ENCODE measurements around the gene GKN2. TPM values are rescaled to one million over a fixed set of nuclear protein-coding genes. Genes with fewer than 3 reads are reported as not detected.

Gene GKN2
- total RNA-seq, 1 donor from 2014 or later, result not detected

DNA sequence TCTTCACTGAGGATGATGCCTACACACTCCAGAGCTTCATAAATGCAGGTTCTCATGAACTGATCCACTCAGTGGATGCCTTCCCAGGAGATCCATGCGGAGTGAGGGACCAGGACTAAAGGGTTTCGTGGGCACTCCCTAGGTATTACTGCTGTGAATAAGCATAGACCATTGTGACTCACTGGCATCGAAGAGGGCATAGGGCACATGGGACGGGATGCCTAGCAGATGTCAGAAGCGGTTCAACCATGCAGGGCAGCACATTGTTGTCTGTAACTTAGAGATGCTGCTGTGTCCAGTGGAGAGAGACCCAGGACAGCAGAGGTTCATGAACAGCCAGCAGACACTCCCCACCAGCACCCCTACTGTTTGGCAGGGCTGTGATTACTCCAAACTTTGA lies 17.2 kb downstream of the GKN2 start:
- no peak overlapping the region for H3K4me3 Mint-ChIP-seq (ENCODE audit: unreplicated experiment)
- H3K27ac Mint-ChIP-seq (ENCODE audit: unreplicated experiment), result no peak overlapping the region
- no peaks in the 10 kb centered on the region for H3K36me3 Mint-ChIP-seq (ENCODE audit: unreplicated experiment)
- no peaks in the 10 kb centered on the region for H3K4me1 Mint-ChIP-seq (ENCODE audit: low read depth, unreplicated experiment)
- no peaks in the 10 kb centered on the region for H3K9me3 Mint-ChIP-seq (ENCODE audit: unreplicated experiment)
- DNase-seq, result no peak
- peaks cover 3% of the 10 kb centered on the region for H3K27me3 Mint-ChIP-seq (ENCODE audit: unreplicated experiment)
- TF ChIP-seq, protein P1, sequence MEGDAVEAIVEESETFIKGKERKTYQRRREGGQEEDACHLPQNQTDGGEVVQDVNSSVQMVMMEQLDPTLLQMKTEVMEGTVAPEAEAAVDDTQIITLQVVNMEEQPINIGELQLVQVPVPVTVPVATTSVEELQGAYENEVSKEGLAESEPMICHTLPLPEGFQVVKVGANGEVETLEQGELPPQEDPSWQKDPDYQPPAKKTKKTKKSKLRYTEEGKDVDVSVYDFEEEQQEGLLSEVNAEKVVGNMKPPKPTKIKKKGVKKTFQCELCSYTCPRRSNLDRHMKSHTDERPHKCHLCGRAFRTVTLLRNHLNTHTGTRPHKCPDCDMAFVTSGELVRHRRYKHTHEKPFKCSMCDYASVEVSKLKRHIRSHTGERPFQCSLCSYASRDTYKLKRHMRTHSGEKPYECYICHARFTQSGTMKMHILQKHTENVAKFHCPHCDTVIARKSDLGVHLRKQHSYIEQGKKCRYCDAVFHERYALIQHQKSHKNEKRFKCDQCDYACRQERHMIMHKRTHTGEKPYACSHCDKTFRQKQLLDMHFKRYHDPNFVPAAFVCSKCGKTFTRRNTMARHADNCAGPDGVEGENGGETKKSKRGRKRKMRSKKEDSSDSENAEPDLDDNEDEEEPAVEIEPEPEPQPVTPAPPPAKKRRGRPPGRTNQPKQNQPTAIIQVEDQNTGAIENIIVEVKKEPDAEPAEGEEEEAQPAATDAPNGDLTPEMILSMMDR (IDR thresholded peaks at IDR 0.05; ENCODE audit: partially characterized antibody, unreplicated experiment), result no peak

DNA sequence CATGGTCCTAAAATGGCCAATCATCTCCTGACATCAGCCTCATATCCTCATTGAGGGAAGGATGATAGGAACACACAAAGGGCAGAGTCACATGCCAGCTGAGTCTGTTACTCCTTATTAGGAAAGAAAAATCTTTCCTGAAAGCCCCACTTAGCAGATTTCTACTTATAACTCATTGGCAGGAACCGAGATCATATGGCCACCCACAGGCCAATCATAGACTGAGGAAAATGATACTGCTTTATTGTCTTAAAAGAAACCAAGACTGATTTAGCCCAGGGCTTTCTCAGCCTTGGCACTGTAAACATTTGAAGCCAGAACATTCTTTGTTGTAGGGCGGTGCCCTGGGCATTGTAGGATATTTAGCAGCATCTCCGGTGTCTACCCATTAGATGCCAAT lies 18.7 kb downstream of the GKN2 start:
- TF ChIP-seq, protein P1 (IDR thresholded peaks at IDR 0.05; ENCODE audit: partially characterized antibody, unreplicated experiment), result no peak
- H3K4me1 Mint-ChIP-seq (ENCODE audit: low read depth, unreplicated experiment), result no peaks in the 10 kb centered on the region
- H3K9me3 Mint-ChIP-seq (ENCODE audit: unreplicated experiment), result no peaks in the 10 kb centered on the region
- no peaks in the 10 kb centered on the region for H3K36me3 Mint-ChIP-seq (ENCODE audit: unreplicated experiment)
- H3K4me3 Mint-ChIP-seq (ENCODE audit: unreplicated experiment), result no peak overlapping the region
- peaks cover 3% of the 10 kb centered on the region for H3K27me3 Mint-ChIP-seq (ENCODE audit: unreplicated experiment)
- H3K27ac Mint-ChIP-seq (ENCODE audit: unreplicated experiment), result no peak overlapping the region
- no peak for DNase-seq

DNA sequence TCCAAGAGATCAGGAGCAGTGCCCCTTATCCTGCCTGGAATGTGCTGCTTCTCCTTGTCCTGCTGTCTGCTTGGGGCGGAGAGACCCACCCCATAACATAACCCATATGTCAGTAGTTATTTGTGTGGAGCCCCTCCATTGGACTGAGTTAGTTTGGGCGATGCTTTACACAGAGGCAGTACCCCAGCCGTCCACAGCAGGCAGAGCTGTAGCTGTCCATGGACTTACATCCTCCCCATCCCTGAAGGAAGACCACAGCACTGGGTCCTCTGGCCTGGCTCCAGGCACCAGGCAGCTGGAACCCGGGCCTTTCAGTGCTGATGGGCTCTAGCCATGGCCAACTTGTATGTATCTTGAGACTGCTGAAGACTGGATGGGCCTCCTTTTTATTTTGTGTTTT lies 20.3 kb downstream of the GKN2 start:
- Mint-ChIP-seq H3K4me3 (ENCODE audit: unreplicated experiment) (no peak overlapping the region), H3K27me3 (ENCODE audit: unreplicated experiment) (peaks cover 3% of the 10 kb centered on the region), H3K4me1 (ENCODE audit: low read depth, unreplicated experiment) (no peaks in the 10 kb centered on the region), H3K27ac (ENCODE audit: unreplicated experiment) (no peak overlapping the region), H3K36me3 (ENCODE audit: unreplicated experiment) (no peaks in the 10 kb centered on the region), H3K9me3 (ENCODE audit: unreplicated experiment) (no peaks in the 10 kb centered on the region)
- no peak for DNase-seq
- TF ChIP-seq, protein P1 (IDR thresholded peaks at IDR 0.05; ENCODE audit: partially characterized antibody, unreplicated experiment), result no peak

DNA sequence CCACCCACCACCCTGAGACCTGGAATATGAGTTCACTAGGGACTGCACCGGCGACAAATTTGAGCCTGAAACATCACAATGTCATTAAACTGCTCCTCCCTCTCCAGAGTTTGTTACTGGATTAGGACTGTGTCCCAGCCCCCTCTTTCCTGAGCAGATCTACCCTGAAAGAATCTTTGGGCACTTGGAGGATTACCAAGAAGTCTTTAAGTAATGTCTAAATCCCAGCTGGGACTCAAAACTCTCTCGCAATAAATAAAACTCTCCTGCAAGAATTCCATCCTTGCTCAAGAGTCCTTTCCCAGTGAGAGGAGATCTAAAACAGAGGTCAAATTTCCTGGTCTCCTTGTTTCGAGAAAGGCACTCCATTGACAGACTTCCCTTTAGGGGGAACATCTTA lies 20.9 kb downstream of the GKN2 start:
- TF ChIP-seq, protein P1 (IDR thresholded peaks at IDR 0.05; ENCODE audit: partially characterized antibody, unreplicated experiment), result no peak

DNA sequence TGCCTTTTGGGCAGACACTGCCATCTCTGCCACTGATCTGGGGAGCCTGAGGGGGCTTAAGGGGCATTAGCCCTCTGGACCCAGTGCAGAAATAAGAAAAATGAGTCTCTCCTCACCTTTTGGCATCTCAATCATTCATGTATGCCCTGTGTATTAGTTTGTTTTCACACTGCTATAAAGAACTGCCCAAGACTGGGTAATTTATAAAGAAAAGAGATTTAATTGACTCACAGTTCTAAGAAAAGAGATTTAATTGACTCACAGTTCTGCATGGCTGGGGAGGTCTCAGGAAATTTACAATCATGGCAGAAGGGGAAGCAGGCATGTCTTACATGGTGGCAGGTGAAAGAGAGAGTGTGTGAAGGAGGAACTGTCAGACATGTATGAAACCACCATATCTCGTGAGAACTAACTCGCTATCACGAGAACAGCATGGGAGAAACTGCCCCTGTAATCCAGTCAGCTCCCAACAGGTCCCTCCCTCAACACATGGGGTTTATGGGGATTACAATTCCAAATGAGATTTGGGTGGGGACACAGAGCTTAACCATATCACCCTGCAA lies 21.5 kb downstream of the GKN2 start:
- TF ChIP-seq, protein P1 (IDR thresholded peaks at IDR 0.05; ENCODE audit: partially characterized antibody, unreplicated experiment), result no peak
- DNase-seq, result no peak
- Mint-ChIP-seq H3K9me3 (ENCODE audit: unreplicated experiment) (no peaks in the 10 kb centered on the region), H3K27ac (ENCODE audit: unreplicated experiment) (no peak overlapping the region), H3K4me3 (ENCODE audit: unreplicated experiment) (no peak overlapping the region), H3K27me3 (ENCODE audit: unreplicated experiment) (peaks cover 3% of the 10 kb centered on the region), H3K36me3 (ENCODE audit: unreplicated experiment) (no peaks in the 10 kb centered on the region), H3K4me1 (ENCODE audit: low read depth, unreplicated experiment) (no peaks in the 10 kb centered on the region)

More for the DNA sequence above, 20.9 kb downstream of the GKN2 start:
- H3K4me3 Mint-ChIP-seq (ENCODE audit: unreplicated experiment), result no peak overlapping the region
- no peaks in the 10 kb centered on the region for H3K4me1 Mint-ChIP-seq (ENCODE audit: low read depth, unreplicated experiment)
- no peak for DNase-seq
- H3K9me3 Mint-ChIP-seq (ENCODE audit: unreplicated experiment), result no peaks in the 10 kb centered on the region
- H3K27ac Mint-ChIP-seq (ENCODE audit: unreplicated experiment), result no peak overlapping the region
- H3K27me3 Mint-ChIP-seq (ENCODE audit: unreplicated experiment), result peaks cover 3% of the 10 kb centered on the region
- no peaks in the 10 kb centered on the region for H3K36me3 Mint-ChIP-seq (ENCODE audit: unreplicated experiment)
